ENCODE measurements around the gene KIRREL3.

DNA sequence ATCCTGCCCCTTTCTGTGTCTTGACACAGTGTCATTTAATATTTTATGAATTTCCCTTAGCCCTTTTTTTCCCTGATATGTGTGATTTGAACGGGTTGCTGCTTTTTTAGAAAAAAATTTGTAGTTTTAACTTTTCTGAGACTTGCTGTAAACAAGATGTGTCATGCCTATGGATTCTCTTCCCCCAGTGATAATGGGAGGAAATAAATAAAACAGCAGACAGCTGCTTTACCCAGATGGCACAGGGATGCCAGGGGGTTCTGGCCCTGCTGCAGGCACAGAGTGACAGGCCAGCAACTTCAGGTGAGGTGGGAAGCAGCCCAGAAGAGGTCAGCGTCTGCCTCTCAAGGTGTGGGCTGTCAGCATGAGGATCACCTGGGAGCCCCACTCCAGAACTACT, 266.9 kb downstream of the KIRREL3 start:
- TF ChIP-seq MTA2 (IDR thresholded peaks at IDR 0.05; ENCODE audit: low read depth) (no peak), TGIF2 (CRISPR knock-in tag; IDR thresholded peaks at IDR 0.05) (no peak), ZNF12 (CRISPR knock-in tag; IDR thresholded peaks at IDR 0.05) (no peak), SMAD3 (CRISPR knock-in tag; conservative IDR thresholded peaks at IDR 0.05) (no peak), TARDBP (IDR thresholded peaks at IDR 0.05) (no peak)
- TF ChIP-seq, protein P1, sequence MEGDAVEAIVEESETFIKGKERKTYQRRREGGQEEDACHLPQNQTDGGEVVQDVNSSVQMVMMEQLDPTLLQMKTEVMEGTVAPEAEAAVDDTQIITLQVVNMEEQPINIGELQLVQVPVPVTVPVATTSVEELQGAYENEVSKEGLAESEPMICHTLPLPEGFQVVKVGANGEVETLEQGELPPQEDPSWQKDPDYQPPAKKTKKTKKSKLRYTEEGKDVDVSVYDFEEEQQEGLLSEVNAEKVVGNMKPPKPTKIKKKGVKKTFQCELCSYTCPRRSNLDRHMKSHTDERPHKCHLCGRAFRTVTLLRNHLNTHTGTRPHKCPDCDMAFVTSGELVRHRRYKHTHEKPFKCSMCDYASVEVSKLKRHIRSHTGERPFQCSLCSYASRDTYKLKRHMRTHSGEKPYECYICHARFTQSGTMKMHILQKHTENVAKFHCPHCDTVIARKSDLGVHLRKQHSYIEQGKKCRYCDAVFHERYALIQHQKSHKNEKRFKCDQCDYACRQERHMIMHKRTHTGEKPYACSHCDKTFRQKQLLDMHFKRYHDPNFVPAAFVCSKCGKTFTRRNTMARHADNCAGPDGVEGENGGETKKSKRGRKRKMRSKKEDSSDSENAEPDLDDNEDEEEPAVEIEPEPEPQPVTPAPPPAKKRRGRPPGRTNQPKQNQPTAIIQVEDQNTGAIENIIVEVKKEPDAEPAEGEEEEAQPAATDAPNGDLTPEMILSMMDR (IDR thresholded peaks at IDR 0.05 in 2 of 3, conservative IDR thresholded peaks at IDR 0.05 in 1 of 3; ENCODE audit: insufficient read depth in 2 of 3, low read depth in 1 of 3, low read length in 3 of 3) = no peak
- TF ChIP-seq, protein P2, sequence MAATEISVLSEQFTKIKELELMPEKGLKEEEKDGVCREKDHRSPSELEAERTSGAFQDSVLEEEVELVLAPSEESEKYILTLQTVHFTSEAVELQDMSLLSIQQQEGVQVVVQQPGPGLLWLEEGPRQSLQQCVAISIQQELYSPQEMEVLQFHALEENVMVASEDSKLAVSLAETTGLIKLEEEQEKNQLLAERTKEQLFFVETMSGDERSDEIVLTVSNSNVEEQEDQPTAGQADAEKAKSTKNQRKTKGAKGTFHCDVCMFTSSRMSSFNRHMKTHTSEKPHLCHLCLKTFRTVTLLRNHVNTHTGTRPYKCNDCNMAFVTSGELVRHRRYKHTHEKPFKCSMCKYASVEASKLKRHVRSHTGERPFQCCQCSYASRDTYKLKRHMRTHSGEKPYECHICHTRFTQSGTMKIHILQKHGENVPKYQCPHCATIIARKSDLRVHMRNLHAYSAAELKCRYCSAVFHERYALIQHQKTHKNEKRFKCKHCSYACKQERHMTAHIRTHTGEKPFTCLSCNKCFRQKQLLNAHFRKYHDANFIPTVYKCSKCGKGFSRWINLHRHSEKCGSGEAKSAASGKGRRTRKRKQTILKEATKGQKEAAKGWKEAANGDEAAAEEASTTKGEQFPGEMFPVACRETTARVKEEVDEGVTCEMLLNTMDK (IDR thresholded peaks at IDR 0.05; ENCODE audit: borderline replicate concordance, insufficient read depth, low read depth, low read length, poor library complexity, severe bottlenecking) = no peak

Measured in K562 (cell line).